GM21526 (cell line): ENCODE measurements around the gene SGCD.

ENCODE experiments used
- ATAC-seq: cut with Tn5 transposase; IDR thresholded peaks from one replicate; pipeline ENCODE4 v1.9.1; 2021; ENCODE audit warnings: moderate library complexity; ENCODE audit not compliant: unreplicated experiment, low FRiP score

The SGCD gene

GRCh38 chr5:156497804-156498208, 170.8 kb downstream of the SGCD start:
- no peak for ATAC-seq

- ATAC-seq, result no peak
Observed at GRCh38 chr5:156498226-156498980, 171.4 kb downstream of the SGCD start.

- ATAC-seq, result no peak
Observed at GRCh38 chr5:156500755-156501154, 173.8 kb downstream of the SGCD start.

DNA sequence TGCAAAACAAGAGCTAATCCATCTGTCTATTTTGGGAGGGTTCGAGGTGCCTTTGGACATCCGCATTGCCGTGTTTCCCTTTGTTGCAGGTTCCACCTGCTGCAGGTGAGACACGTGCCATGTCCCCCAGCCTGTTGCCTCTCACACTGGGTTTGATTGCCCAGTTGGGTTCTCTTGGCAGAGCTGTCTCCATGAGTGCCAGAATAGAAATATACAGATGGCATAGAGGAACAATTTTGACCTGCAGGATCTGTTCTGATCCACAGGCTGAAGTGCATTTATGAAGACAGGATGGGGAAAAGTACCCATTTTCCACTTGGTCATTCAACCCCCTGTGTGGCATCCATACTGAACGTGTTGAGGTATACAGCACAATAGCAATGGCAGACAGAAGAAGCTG, 178.1 kb downstream of the SGCD start:
- no peak for ATAC-seq

DNA sequence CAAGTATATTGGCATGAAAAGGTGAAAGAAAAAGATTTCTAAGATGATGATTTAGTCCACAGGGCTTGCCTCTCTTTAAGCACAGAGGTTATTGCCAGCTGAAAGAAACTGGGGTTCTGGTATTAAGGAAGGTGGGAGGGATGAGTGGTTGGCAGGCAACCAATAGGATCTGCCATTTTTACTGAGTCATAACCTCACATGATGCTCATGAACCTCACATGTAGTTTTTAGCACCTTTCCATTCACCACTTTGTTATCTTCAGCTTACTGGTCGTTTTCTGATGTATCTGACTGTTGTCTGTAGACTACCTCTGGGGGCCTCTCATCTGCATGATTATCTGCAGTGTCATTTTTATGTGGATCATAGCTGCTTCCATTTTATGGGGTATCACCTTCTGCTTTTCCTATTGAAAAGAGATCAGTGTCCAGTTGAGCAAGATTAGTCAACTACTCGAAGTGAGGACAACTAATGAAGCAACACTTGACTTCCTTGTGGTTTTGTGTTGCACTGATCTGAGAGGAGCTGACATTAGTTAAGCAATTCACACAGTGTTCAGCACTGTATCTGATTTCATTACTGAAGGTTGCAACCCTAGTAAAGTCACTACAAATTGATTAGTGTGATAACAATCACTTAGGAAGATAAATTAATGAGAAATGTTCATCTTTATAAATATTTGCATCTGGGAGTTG, 186.3 kb downstream of the SGCD start:
- no peak for ATAC-seq

- ATAC-seq, result no peak
Observed at GRCh38 chr5:156515121-156515520, 188.2 kb downstream of the SGCD start.

DNA sequence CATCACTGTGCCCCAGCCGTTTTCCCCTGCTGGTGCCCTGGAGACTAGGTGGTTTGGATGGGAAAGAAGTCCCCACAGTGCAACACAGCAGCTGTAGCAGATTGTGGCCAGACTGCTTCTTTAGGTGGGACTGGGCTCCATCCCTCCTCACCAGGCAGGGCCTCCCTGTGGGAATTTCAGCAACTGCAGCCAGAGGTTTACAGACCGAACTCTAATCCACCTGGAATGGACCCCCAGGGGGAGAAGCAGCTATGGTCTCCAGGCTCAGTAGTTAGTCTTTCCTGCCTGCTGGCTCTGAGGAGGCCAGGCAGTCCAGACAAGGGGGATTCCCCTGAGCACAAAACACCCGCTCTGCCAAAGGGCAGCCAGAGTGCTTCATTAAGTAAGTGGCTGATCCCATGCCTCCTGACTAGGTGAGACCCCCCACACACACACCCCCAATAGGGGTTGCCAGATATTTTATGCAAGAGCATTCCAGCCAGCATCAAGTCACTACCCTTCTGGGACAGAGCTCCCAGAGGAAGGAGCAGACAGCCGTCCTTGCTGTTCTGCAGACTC, 188.9 kb downstream of the SGCD start:
- no peak for ATAC-seq

GRCh38 chr5:156522651-156523529, 195.9 kb downstream of the SGCD start:
- no peak for ATAC-seq

DNA sequence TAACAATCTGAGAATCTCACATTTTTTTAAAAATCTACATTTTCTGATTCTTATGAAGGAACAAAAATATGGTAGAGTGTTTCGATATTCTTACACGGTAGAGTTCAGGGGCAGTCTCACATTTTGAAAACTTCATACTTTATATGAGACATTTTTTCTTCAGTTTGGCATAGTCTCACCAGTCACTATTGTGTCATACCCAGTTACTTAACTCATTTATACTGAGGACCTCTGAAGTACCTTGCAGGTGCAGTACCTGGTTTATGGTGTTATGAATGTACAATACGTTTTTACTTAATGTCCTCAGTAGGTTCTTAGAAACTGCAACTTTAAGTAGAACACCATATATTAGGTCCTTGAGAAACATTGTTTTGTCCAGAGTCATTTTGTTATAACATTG, 196.6 kb downstream of the SGCD start:
- ATAC-seq, result no peak

DNA sequence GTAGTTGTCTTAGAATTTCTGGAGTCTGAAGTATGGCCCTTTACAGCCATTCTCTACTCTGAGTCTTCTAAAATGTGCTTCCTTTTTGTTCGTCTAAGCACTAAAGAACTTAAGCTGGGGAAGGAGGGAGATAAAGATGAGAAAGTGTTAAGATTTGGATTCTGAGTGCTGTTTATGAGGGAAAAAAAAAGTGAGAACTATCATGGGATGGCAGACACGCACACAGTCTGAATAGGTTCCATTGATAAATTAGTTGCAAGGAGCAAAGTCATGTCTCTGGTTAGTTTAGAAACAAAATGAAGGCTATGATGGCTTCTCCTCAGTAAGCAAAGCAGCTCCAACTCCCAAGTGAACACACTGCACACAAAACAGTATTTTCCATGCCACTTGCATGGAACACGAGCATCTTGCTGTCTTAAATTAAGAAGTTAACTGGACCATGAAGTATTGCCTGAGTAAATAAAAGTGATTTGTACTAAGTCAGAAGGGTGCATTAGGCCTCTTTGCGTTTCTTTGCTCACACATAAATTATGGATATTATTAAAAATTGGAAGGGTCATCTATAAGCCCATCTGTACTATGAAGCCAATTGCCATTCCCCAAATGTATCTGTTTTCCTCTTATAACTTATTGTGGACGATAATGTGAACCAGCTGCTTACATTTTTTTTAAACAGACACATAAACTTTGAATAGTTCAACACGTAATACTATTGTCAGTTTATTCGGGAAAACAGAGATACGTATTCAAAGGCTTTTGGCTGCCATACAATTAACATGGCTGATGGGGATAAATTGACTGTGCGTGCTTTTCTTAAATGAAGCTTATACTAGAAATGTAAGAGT, 199.3 kb downstream of the SGCD start:
- no peak for ATAC-seq

GRCh38 chr5:156527611-156528010, 200.6 kb downstream of the SGCD start:
- no peak for ATAC-seq

GRCh38 chr5:156528673-156529072, 201.7 kb downstream of the SGCD start:
- ATAC-seq, result no peak

- ATAC-seq, result no peak
Observed at GRCh38 chr5:156529892-156530291, 202.9 kb downstream of the SGCD start.

- no peak for ATAC-seq
Observed at GRCh38 chr5:156531199-156531598, 204.2 kb downstream of the SGCD start.

- no peak for ATAC-seq
Observed at GRCh38 chr5:156532921-156533320, 206.0 kb downstream of the SGCD start.

DNA sequence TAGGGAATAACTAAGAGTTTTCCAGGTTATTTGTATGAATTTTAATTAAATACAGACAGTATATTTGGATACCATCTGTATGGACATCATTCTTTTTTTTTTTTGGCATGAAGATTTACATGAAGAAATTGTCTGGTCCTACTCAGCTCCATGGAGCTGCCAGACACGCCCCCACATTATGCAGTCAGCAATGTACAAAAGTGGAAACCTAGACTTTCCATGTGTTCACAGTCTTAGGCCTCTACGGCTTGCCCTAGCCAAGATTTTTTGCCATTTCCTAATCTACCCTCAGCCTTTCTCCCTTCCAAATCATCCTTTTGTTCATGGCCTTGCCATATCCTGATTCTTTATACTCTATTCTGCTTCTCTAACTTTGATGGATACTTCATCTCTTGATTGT, 207.1 kb downstream of the SGCD start:
- no peak for ATAC-seq

- ATAC-seq, result no peak
Observed at GRCh38 chr5:156534906-156535485, 208.0 kb downstream of the SGCD start.

DNA sequence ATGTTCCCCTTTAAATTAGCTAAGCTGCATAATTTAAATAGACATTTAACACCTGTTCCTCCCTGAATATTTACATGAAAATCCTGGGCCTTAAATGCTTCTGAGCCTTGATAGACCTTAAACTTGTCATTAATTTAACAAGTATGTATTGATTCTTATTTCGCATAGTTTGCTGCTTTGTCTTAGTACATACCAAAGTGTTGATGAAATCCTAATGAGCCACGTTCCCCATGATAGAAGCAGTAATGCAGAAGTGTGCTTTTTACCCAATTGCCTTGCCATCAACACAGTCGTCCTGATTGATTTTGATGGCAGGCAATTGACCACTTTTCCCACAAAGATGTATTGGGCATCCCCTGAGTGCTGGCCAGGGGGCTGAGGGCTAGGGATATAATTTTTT, 213.5 kb downstream of the SGCD start:
- no peak for ATAC-seq

DNA sequence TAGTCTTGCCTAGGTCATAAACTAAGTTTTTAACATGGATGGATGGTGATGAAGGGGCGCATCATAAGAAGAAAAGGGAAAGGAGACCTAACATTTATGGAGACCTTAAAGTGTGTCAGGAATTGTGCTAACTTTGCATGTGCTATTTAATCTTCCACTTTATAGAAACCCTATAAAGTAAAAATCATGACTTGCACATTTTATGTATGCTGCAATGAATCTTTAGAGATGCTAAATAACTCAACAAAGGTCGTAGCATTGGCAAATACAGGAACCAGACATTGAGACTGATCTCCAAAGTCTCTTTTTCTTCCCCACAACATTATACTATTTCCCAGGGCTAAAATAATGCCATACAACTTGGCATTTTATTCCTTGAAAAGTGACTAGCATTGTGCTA, 214.6 kb downstream of the SGCD start:
- ATAC-seq, result no peak
